Fibroblast of the aortic adventitia (primary cell): Measurements from ENCODE around the gene KLHL18. TPM values are rescaled to one million over a fixed set of nuclear protein-coding genes. Genes with fewer than 3 reads are reported as not detected.

ENCODE experiments used
- DNase-seq: peaks from one replicate; pipeline ENCODE4 v3.0.0-alpha.2; 2010; ENCODE audit warnings: low read depth
- H3K4me3 ChIP-seq: 2 replicates; pipeline ENCODE4 v1.5.1; 2011; ENCODE audit warnings: low read depth, mild to moderate bottlenecking, control low read depth, low read length, moderate library complexity
- CTCF ChIP-seq: IDR thresholded peaks from 2 replicates; pipeline ENCODE4 v1.5.1; 2011; ENCODE audit warnings: mild to moderate bottlenecking, low read length, control low read depth, inconsistent platforms; ENCODE audit not compliant: insufficient read depth
- total RNA-seq: library from RNA; depleted of rRNA; stranded (reverse); fragments of >200 nt; gene quantifications from 2 replicates; pipeline ENCODE4 v1.2.3, GENCODE V29; 2012; ENCODE audit warnings: low replicate concordance

The KLHL18 gene
- total RNA-seq, 1 donor, result 12.9 TPM

GRCh38 chr3:47273564-47273963 lies 9.2 kb upstream of the KLHL18 start:
- DNase-seq, result no peak
- no peak for TF ChIP-seq CTCF

GRCh38 chr3:47274652-47275051 lies 8.1 kb upstream of the KLHL18 start:
- TF ChIP-seq CTCF, result no peak
- no peak overlapping the region for H3K4me3 ChIP-seq
- DNase-seq, result no peak

More at GRCh38 chr3:47273564-47273963, 9.2 kb upstream of the KLHL18 start:
- H3K4me3 ChIP-seq, result no peak overlapping the region

GRCh38 chr3:47276558-47276957 lies 6.2 kb upstream of the KLHL18 start:
- H3K4me3 ChIP-seq, result no peak overlapping the region
- TF ChIP-seq CTCF, result no peak
- no peak for DNase-seq

- no peak for TF ChIP-seq CTCF
- no peak overlapping the region for H3K4me3 ChIP-seq
- no peak for DNase-seq
Measured at GRCh38 chr3:47280519-47280918, 2.2 kb upstream of the KLHL18 start.

- no peak for DNase-seq
- no peak for TF ChIP-seq CTCF
- peak overlapping the region; percentile 96 for H3K4me3 ChIP-seq
Measured at GRCh38 chr3:47283193-47283537, 421 bp downstream of the KLHL18 start.

- no peak for TF ChIP-seq CTCF
- no peak for DNase-seq
- H3K4me3 ChIP-seq, result peak overlapping the region; percentile 96
Measured at GRCh38 chr3:47283591-47284364, 1.0 kb downstream of the KLHL18 start.
